Measurements from ENCODE around the gene ATAD2B. TPM values are rescaled to one million over a fixed set of nuclear protein-coding genes. Genes with fewer than 3 reads are reported as not detected.

The ATAD2B gene
- total and polyA plus RNA-seq, 12 donors: 3.4 to 26.7 (median 13.8) TPM

GRCh38 chr2:23934259-23934658, 7.3 kb upstream of the ATAD2B start:
- Histone ChIP-seq H3K4me3 (no peak overlapping the region), H3K4me1 (replicated peaks in 1 of 2) (peaks cover 0 to 2% of the 10 kb centered on the region in 2 donors), H3K9me3 (replicated peaks in 1 of 3) (no peaks in the 10 kb centered on the region), H3K27ac (no peak overlapping the region), H3K36me3 (replicated peaks in 1 of 2) (no peaks in the 10 kb centered on the region), H3K27me3 (no peaks in the 10 kb centered on the region)
- TF ChIP-seq POLR2A (IDR thresholded peaks at IDR 0.05): no peak
- TF ChIP-seq CTCF (IDR thresholded peaks at IDR 0.05): no peak
- 68 to 89% (median 77%) methylated on average over 1 of the region's 1 CpG for WGBS, 4 donors
- no peak for DNase-seq
- intact Hi-C loops (cut with DNase I): no loop called here

- peak in 5 of 7 donors; percentile 39 to 64 (median 46) for DNase-seq
- intact Hi-C loops (cut with DNase I): loop anchor here (5.0 to 10.0 kb wide), 2 partner anchors 148 to 151 kb away; partner anchors contain the start of gene SF3B6 (in 2 of the 2)
- TF ChIP-seq POLR2A (IDR thresholded peaks at IDR 0.05) (no peak), CTCF (IDR thresholded peaks at IDR 0.05) (no peak)
- H3K27ac ChIP-seq: peak overlapping the region; percentile 96 to 100 (median 99)
- H3K27me3 ChIP-seq: no peaks in the 10 kb centered on the region
- peaks cover 17 to 27% of the 10 kb centered on the region in 2 donors for H3K4me1 ChIP-seq (replicated peaks in 1 of 2)
- H3K36me3 ChIP-seq (replicated peaks in 1 of 2): no peaks in the 10 kb centered on the region
- 0% methylated on average over 3 to 39 of the region's 39 CpGs for WGBS, 4 donors
- no peaks in the 10 kb centered on the region for H3K9me3 ChIP-seq (replicated peaks in 1 of 3)
- peak overlapping the region; percentile 17 to 97 (median 93) for H3K4me3 ChIP-seq
Observed at GRCh38 chr2:23926290-23926749, 603 bp downstream of the ATAD2B start.

- WGBS, 4 donors: 0 to 1% (median 0%) methylated on average over 13 of the region's 13 CpGs
- intact Hi-C loops (cut with DNase I): loop anchor here (5.0 to 10.0 kb wide), 2 partner anchors 149 to 152 kb away; partner anchors contain the start of gene SF3B6 (in 2 of the 2)
Observed at GRCh38 chr2:23925702-23926289, 1.1 kb downstream of the ATAD2B start.

More at GRCh38 chr2:23925702-23926289, 1.1 kb downstream of the ATAD2B start:
- Histone ChIP-seq H3K4me3 (peak overlapping the region; percentile 17 to 97 (median 93)), H3K27me3 (no peaks in the 10 kb centered on the region), H3K36me3 (replicated peaks in 1 of 2) (no peaks in the 10 kb centered on the region), H3K9me3 (replicated peaks in 1 of 3) (no peaks in the 10 kb centered on the region), H3K27ac (peak overlapping the region; percentile 96 to 100 (median 99)), H3K4me1 (replicated peaks in 1 of 2) (peaks cover 17 to 33% of the 10 kb centered on the region in 2 donors)
- peak; percentile 58 to 86 (median 66) for DNase-seq
- TF ChIP-seq CTCF (IDR thresholded peaks at IDR 0.05) (no peak), POLR2A (IDR thresholded peaks at IDR 0.05) (peak in 1 of 2 donors; percentile 68)
